Esophagus muscularis mucosa (tissue), 4 donors: ENCODE measurements around the gene TPGS2.

Experiments used
- CTCF ChIP-seq, 3 experiments: fragments of 200-600 bp in 2 of 3; fragments of 450-650 bp in 1 of 3; sonication (generic) in 2 of 3; IDR thresholded peaks; one replicate each; pipeline ENCODE4 v1.5.1; 2017 to 2019; ENCODE audit warnings: antibody characterized with exemption in 3 of 3, mild to moderate bottlenecking in 2 of 3, moderate library complexity in 1 of 3
- EP300 ChIP-seq: sonication (generic); formaldehyde crosslinking; IDR thresholded peaks from one replicate; pipeline ENCODE4 v1.6.1; 2017; ENCODE audit warnings: antibody characterized with exemption
- POLR2A ChIP-seq: fragments of 450-650 bp; IDR thresholded peaks from one replicate; pipeline ENCODE4 v1.6.1; 2017; ENCODE audit warnings: antibody characterized with exemption, moderate library complexity, mild to moderate bottlenecking, low read depth

GRCh38 chr18:36770315-36770946 is 58.4 kb downstream of the TPGS2 start:
- TF ChIP-seq EP300 (no peak), CTCF (IDR thresholded peaks at IDR 0.05) (no peak), POLR2A (no peak)
